DOHH2 (cell line): ENCODE results near the gene BTBD19.

Experiments
- EZH2phosphoT487 ChIP-seq: fragments of 200-600 bp; sonication (generic); IDR thresholded peaks from 2 replicates; pipeline ENCODE4 v1.6.1; 2017; ENCODE audit warnings: borderline replicate concordance, mild to moderate bottlenecking, antibody characterized with exemption, low read length, moderate library complexity, mixed read lengths
- TF ChIP-seq, protein P1 (sequence below): fragments of 200-600 bp; sonication (generic); IDR thresholded peaks from one replicate; pipeline ENCODE4 v1.5.1; 2014; ENCODE audit warnings: antibody characterized with exemption, mild to moderate bottlenecking, low read depth, low read length; ENCODE audit not compliant: poor library complexity, severe bottlenecking

DNA sequence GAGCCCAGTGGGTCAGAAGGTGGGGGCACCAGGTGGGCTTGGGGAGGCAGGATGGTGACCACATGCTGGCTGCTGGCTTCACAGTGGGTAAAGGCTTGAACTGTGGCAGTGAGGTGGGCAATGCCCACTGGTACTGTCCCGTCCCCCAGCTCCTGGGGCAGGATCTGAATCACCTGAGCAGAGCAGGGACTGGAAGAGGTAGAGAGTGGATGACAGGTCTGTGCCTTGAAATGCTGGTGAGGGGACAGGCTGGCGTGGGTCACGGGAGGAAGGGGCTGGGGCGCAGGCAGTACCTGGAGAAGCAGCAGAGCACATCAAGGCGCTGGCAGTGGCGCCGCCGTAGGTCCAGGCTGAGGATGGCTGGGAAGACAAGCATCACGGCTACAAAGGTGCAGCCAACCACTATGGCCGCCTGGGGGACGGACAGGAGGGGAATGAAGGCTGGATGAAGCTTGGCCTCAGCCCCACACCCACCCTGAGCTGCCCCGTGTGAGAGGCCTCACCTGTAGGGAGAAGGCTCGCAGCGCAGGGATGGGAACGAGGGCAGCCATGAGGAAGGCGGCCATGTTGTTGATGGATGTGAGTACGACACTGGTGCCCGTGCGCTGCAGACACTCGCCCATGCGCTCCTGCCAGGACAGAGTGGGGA, 19.8 kb downstream of the BTBD19 start:
- TF ChIP-seq, protein P1, sequence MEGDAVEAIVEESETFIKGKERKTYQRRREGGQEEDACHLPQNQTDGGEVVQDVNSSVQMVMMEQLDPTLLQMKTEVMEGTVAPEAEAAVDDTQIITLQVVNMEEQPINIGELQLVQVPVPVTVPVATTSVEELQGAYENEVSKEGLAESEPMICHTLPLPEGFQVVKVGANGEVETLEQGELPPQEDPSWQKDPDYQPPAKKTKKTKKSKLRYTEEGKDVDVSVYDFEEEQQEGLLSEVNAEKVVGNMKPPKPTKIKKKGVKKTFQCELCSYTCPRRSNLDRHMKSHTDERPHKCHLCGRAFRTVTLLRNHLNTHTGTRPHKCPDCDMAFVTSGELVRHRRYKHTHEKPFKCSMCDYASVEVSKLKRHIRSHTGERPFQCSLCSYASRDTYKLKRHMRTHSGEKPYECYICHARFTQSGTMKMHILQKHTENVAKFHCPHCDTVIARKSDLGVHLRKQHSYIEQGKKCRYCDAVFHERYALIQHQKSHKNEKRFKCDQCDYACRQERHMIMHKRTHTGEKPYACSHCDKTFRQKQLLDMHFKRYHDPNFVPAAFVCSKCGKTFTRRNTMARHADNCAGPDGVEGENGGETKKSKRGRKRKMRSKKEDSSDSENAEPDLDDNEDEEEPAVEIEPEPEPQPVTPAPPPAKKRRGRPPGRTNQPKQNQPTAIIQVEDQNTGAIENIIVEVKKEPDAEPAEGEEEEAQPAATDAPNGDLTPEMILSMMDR: no peak
- TF ChIP-seq EZH2phosphoT487: no peak
